Heart left ventricle (tissue), 16 donors: Measurements from ENCODE around the gene C4orf51. TPM values are rescaled to one million over a fixed set of nuclear protein-coding genes. Genes with fewer than 3 reads are reported as not detected.

ENCODE experiments used
- ATAC-seq, 4 donors: fragments of 200-7000 bp; cut with Tn5 transposase; one replicate each; pipeline ENCODE4 v1.9.1; 2020 to 2022; ENCODE audit warnings: moderate library complexity in 4 of 4, mild to moderate bottlenecking in 3 of 4, moderate number of reproducible peaks in 1 of 4
- DNase-seq, 5 donors: peaks; one replicate each; pipeline ENCODE4 v3.0.0-alpha.2; 2020
- H3K27ac ChIP-seq, 12 donors: fragments of 200-600 bp; sonication (generic) in 4 of 12; one replicate each; pipeline versions ENCODE4 v1.5.0 to v1.8.0; 2016 to 2022; ENCODE audit warnings: mild to moderate bottlenecking in 2 of 12
- H3K27me3 ChIP-seq, 9 donors: fragments of 200-600 bp; sonication (generic) in 2 of 9; one replicate each; pipeline versions ENCODE4 v1.5.1 to v1.8.0; 2016 to 2022; ENCODE audit warnings: mild to moderate bottlenecking in 3 of 9
- H3K36me3 ChIP-seq, 9 donors: fragments of 200-600 bp; sonication (generic) in 2 of 9; one replicate each; pipeline versions ENCODE4 v1.5.0 to v1.8.0; 2018 to 2022; ENCODE audit warnings: mild to moderate bottlenecking in 2 of 9
- H3K4me1 ChIP-seq, 12 donors: fragments of 200-600 bp; sonication (generic) in 4 of 12; one replicate each; pipeline versions ENCODE4 v1.5.0 to v1.8.0; 2016 to 2022; ENCODE audit warnings: mild to moderate bottlenecking in 3 of 12
- H3K4me3 ChIP-seq, 12 donors: fragments of 200-600 bp; sonication (generic) in 4 of 12; one replicate each; pipeline versions ENCODE4 v1.5.0 to v1.8.0; 2017 to 2022; ENCODE audit warnings: mild to moderate bottlenecking in 9 of 12, moderate library complexity in 4 of 12
- H3K9me3 ChIP-seq, 12 donors: fragments of 200-600 bp; sonication (generic) in 4 of 12; one replicate each; pipeline versions ENCODE4 v1.5.0 to v1.8.0; 2016 to 2022; ENCODE audit warnings: mild to moderate bottlenecking in 1 of 12
- CTCF ChIP-seq, 12 donors: fragments of 200-600 bp; sonication (generic) in 4 of 12; IDR thresholded peaks; one replicate each; pipeline versions ENCODE4 v1.5.0 to v1.8.0; 2018 to 2022; ENCODE audit warnings: antibody characterized with exemption in 12 of 12, mild to moderate bottlenecking in 5 of 12
- POLR2A ChIP-seq, 2 donors: fragments of 450-650 bp; IDR thresholded peaks; one replicate each; pipeline ENCODE4 v1.6.1; 2017; ENCODE audit warnings: antibody characterized with exemption in 2 of 2, mild to moderate bottlenecking in 2 of 2, moderate library complexity in 2 of 2
- WGBS, 4 donors: extraction: QIAGEN DNeasy Blood & Tissue Kit in 2 of 4; methylation state at CpG; one replicate each; pipeline versions ENCODE4 v1.1.5 to v1.1.7; 2013 to 2018; 5-methylcytosine and 5-hydroxymethylcytosine counted together
- intact Hi-C, 10 donors: fragments of 100-400 bp; cut with DNase I; formaldehyde crosslinking; loops; one replicate each; pipeline versions ENCODE4 v1.11.1 to v1.14.2; 2022
- polyA plus RNA-seq, 2 donors: library from polyadenylated mRNA; stranded (reverse); fragments of 200-250 nt; gene quantifications; one replicate each; pipeline ENCODE4 v1.2.3, GENCODE V29; 2013
- total RNA-seq, 9 donors: library from RNA; depleted of rRNA in 2 of 9; stranded (reverse); fragments of >200 nt in 2 of 9; fragmentation: NEBNext Ultra II Directional in 3 of 9; extraction: Animal tissue kit (Norgen Biotek cat#: 25700) in 3 of 9; gene quantifications; one replicate each; pipeline versions ENCODE4 v1.1.0 to v1.2.4, GENCODE V29; 2016 to 2023
- donor health status: ischemic (EF 13 %, LVEDD 7.1; RV severe dilation, severe dysfunction).
- donor health status: healthy with polysubstance abuse.
- donor health status: DM: no; HTN: yes; CAD: no.
- donor health status: DM: no; HTN: no; CAD: no.
- donor health status: ischemic (EF 25% LVEDD 6.9; RV normal size, moderate dysfunction).
- donor health status: ischemic (EF 25% LVEDD 5.7; RV mildly dilated, moderate dysfunction).
- donor health status: healthy.
- donor health status: DM: yes; HTN: yes; CAD: no.
- donor health status: ischemic (EF 35%, LVEDD 5.7; RV mildly dilated, moderate dysfunction).
- donor health status: nonischemic (EF 11% LVEDD 7.7; RV severe dilation, severe dysfunction).
- donor health status: DM: yes; HTN: yes; CAD: no.
- donor health status: PGD.
- donor health status: ischemic (EF 29% LVEDD 5.4; RV normal size, mild dysfunction).
- donor health status: nonischemic (EF 23%, LVEDD 6.1; RV moderate dilation, normal function).

The C4orf51 gene
- total and polyA plus RNA-seq, 11 donors = not detected

- DNase-seq = no peak
- ATAC-seq = no peak
- intact Hi-C loops = no loop called here
- Histone ChIP-seq H3K4me3 (no peak overlapping the region), H3K36me3 (peaks cover 0 to 66% (median 26%) of the 10 kb centered on the region in 9 donors), H3K27ac (no peak overlapping the region), H3K27me3 (no peaks in the 10 kb centered on the region), H3K4me1 (peaks cover 0 to 16% (median 0%) of the 10 kb centered on the region in 12 donors), H3K9me3 (no peaks in the 10 kb centered on the region)
- TF ChIP-seq CTCF (IDR thresholded peaks at IDR 0.05) = no peak
- TF ChIP-seq POLR2A (IDR thresholded peaks at IDR 0.05) = no peak
- WGBS, 4 donors = 92 to 97% (median 94%) methylated on average over 4 of the region's 4 CpGs
These were observed 96.3 kb downstream of the C4orf51 start for GRCh38 chr4:145776208-145776607.

- ATAC-seq (no peak), DNase-seq (no peak)
- intact Hi-C loops = no loop called here
- Histone ChIP-seq H3K36me3 (peaks cover 0 to 42% (median 14%) of the 10 kb centered on the region in 9 donors), H3K4me3 (no peak overlapping the region), H3K27ac (no peak overlapping the region), H3K4me1 (peaks cover 0 to 19% (median 0%) of the 10 kb centered on the region in 12 donors), H3K9me3 (peaks cover 0 to 11% (median 0%) of the 10 kb centered on the region in 12 donors), H3K27me3 (no peaks in the 10 kb centered on the region)
- TF ChIP-seq CTCF (IDR thresholded peaks at IDR 0.05) (no peak), POLR2A (IDR thresholded peaks at IDR 0.05) (no peak)
- 61 to 82% (median 71%) methylated on average over 8 of the region's 8 CpGs for WGBS, 4 donors
These were observed 99.4 kb downstream of the C4orf51 start for GRCh38 chr4:145779319-145779801.

GRCh38 chr4:145781351-145781750 lies 101.4 kb downstream of the C4orf51 start:
- no peaks in the 10 kb centered on the region for H3K27me3 ChIP-seq
- intact Hi-C loops = loop anchor here in 1 of 10 donors (10.0 kb wide), 1 partner anchor 47 kb away; no protein-coding TSS in a partner anchor
- peaks cover 0 to 27% (median 3%) of the 10 kb centered on the region in 12 donors for H3K4me1 ChIP-seq
- no peak for TF ChIP-seq CTCF (IDR thresholded peaks at IDR 0.05)
- TF ChIP-seq POLR2A (IDR thresholded peaks at IDR 0.05) = no peak
- peaks cover 0 to 25% (median 0%) of the 10 kb centered on the region in 9 donors for H3K36me3 ChIP-seq
- no peak for DNase-seq
- H3K9me3 ChIP-seq = peaks cover 0 to 11% (median 0%) of the 10 kb centered on the region in 12 donors
- H3K4me3 ChIP-seq = no peak overlapping the region
- WGBS, 4 donors = 88 to 94% (median 91%) methylated on average over 2 of the region's 2 CpGs
- no peak for ATAC-seq
- no peak overlapping the region for H3K27ac ChIP-seq

Other genes with a start within 250 kb of the C4orf51 start
- 10 to 100 TPM in 8 of 9 donors, 1 to 10 TPM in 1; 9.0 to 21.4 (median 15.2) TPM for gene SMAD1, start 198.3 kb upstream of the C4orf51 start, total RNA-seq
- 1 to 10 TPM; 1.8 to 7.2 TPM for gene SMAD1, start 198.3 kb upstream of the C4orf51 start, polyA plus RNA-seq
- 10 to 100 TPM in 2 of 9 donors, 1 to 10 TPM in 7; 3.3 to 12.6 (median 8.7) TPM for gene MMAA, start 60.8 kb upstream of the C4orf51 start, total RNA-seq
- 1 to 10 TPM; 3.6 to 4.0 TPM for gene MMAA, start 60.8 kb upstream of the C4orf51 start, polyA plus RNA-seq